HG02870 (cell line): ENCODE results near the gene HCRTR2.
"Not testable (repeated sequence)": the region's sequence is repeated elsewhere in the genome, so short reads cannot be mapped to it uniquely, and the experiment has no call there.

Experiments used
- ATAC-seq: cut with Tn5 transposase; IDR thresholded peaks from one replicate; pipeline ENCODE4 v1.9.1; 2021; ENCODE audit warnings: mild to moderate bottlenecking, moderate library complexity; ENCODE audit not compliant: unreplicated experiment

HCRTR2 gene

DNA sequence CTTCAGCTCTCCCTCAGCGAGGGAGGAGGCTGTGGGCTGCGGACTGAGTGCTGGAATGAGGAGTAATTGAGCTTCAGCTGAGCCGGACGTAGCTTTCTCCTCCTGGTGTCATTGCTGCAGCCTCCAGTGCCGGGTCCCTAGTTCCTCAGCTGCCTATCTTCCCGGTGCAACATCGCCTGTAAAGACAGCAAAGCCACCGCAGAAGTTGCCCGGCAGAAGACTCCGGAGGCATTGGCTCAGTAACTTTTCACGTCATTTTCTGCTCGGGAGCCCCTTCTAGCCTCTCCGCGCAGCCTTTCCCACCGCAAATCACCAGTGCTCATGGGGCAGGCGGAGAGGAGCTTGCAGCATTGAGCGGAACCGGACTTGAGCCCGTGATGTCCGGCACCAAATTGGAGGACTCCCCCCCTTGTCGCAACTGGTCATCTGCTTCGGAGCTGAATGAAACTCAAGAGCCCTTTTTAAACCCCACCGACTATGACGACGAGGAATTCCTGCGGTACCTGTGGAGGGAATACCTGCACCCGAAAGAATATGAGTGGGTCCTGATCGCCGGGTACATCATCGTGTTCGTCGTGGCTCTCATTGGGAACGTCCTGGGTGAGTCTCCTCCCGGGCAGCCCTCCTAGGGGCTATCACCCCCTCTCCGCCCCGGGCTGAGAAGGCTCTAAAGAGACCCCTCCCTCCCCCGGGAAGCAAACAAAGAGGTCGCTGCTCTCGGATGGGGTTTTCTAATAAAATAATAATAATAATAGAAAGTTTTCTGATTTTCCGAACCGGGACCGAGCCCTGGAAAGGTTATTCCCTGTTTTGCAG lies at the start of gene HCRTR2:
HCRTR2 (plus strand) TSS at position 305 of the 816 bp plus-strand sequence; CDS start at position 378, 73 bp downstream.
- ATAC-seq: no peak

- no peak for ATAC-seq
Measured at GRCh38 chr6:55130806-55131324, 43.5 kb upstream of the HCRTR2 start.

DNA sequence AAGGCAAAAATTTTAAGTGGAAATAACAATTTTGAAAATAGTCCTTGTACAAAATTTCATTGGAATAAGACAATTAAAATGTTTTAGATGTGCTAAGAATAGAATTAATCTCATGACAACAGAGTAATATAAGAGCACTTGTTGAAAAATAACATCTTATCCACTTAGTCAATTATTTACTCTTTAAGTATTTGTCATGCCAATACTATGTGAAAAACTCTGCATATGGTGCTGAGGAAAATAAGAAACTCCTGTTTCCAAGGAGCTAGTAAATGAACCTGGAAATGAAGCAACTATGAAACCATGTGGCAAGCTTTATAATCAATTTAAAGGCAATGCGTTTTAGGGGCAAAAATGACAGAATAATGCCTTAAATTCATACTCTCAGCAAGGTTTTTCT lies 42.7 kb upstream of the HCRTR2 start:
- ATAC-seq: no peak

GRCh38 chr6:55136916-55137315 lies 37.4 kb upstream of the HCRTR2 start:
- no peak for ATAC-seq

GRCh38 chr6:55137929-55138693 lies 36.2 kb upstream of the HCRTR2 start:
- no peak for ATAC-seq

DNA sequence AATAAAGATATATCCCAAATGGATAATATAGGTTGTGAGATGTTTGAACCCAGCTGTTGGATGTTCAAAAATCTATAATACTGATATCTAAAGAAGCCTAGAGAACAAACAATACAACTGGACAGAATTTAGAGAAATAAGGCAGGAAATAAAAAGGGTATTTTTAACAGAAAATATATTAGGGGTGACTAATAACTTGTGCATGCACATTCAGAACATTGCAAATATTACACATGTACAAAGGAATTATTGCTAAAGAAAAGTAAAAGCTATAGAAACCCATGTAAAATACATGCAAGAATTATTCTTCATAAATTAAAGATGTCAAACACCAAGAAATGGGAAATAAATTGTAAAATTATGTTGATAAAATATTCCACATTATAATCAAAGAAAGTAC lies 32.7 kb upstream of the HCRTR2 start:
- no peak for ATAC-seq

DNA sequence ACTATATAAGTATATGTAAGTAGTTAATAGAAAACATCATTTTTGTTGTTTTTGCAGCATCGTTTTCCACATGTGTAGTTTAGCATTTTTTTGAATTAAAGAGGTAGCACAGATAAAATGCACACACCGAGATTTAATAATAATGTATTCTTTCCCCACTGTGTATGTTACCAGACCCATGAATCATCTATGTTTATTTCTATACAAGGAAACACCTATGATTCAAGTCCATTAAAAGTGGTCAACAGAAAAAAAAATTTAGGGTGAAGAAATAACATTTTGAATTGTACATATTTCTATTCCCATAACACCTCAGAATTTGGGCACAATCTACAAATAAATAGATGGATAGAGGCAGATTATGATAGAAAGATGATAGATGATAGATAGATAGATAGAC lies 31.7 kb upstream of the HCRTR2 start:
- no peak for ATAC-seq

DNA sequence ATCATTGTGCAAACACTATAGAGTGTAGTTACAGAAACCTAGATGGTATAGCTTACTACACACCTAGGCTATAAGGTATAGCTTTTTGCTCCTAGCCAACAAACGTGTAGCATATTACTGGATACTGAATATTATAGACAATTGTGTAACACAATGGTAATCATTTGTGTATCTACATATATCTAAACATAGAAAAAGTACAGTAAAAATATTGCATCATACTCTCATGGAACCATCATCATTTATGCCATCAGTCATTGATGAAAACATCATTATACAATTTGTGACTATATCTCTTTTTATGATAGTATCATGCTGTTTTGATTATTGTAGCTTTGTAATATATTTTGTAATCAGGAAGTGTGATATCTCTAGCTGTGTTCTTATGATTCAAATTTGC lies 21.0 kb upstream of the HCRTR2 start:
- ATAC-seq: no peak

DNA sequence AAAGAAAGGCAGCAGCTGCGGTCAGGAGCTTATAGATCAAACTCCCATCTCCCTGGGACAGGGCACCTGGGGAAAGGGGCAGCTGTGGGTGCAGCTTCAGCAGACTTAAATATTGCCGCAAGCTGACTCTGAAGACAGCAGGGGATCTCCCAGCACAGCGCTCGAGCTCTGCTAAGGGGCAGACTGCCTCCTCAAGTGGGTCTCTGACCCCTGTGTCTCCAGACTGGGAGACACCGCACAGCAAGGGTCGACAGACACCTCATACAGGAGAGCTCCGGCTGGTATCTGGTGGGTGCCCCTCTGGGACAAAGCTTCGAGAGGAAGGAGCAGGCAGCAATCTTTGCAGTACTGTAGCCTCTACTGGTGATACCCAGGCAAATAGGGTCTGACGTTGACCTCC lies 15.5 kb upstream of the HCRTR2 start:
- ATAC-seq: not testable (repeated sequence)

DNA sequence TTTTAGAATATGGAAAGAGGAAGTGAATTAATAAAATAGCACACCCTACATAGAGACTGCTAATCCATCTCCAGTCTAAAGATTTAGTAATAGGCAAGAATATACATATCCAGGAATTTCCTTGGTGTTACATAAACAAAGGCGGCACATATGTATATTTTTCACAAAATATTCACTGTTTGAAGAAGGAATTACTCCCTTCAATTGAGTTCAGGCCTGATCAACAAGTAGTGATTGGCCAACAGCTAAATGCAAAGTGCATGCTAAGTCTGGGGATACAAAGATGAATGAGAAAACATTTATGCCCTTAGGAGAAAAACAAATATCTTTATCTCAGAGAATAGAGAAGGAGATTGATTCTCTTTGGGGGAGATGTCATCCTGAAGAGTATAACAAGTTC lies 6.5 kb upstream of the HCRTR2 start:
- no peak for ATAC-seq

DNA sequence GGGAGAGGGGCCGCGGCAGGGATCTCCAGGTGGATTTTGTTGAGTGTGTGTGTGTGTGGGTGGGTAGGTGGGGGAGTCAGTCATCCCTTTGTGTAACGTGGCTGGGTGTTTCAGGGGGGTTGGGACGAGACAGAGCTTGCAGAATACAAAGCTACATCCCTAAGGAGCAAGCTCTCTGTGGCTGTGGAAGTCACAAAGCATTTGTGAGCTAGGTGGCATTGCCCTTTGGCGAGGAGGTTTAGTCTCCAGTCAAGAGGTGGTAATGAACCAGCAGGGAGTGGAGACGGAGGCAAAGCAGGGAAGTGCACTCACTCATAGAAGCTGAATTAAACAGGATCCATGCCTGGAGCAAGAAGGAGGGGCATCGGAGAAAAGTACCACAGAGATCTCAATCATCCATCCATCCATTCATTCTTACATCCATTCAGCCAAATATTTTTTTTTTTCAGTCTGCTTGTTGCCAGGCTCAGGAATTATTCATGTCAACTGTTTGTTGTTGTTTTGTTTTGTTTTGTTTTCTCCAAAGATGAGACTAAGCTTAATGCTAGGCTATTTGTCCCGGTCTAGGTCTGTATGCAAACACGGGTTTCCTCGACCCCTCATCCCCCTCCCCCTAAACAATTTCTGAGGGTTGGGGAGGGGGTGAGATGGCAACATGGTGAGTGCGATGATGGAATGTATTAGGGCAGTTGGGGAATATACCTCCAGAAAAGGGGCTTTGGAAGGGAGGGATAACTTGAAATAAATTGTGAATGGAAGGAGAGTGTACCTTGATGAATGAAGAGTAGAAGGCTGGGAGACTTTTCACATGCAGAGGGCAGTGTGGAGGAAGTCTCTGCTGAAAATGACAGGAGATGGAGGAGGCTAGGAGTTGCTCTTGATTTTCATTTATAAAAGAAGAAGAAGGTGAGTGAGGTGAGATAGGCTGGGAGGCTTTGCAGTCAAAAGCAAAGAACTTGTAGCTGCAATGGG lies 1.0 kb downstream of the HCRTR2 start:
- ATAC-seq: no peak

DNA sequence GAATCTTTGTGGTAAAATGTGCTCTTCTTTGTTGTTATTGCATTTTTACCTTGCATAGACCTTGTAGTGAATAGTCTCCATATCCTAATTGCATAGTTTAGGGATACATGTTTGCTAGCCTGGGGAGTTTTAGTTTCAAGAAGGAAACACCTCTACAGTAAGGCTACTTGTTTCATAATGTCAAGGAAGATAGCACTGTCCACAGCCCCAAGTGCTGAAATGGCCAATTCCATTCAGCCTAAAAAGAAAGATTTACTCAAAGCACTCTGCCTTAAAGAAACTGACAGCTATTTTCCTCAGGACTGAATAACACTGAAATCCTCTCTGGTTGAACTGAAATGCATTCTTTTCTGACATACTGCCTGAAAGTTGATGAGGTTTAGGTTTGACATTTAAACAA lies 2.6 kb downstream of the HCRTR2 start:
- no peak for ATAC-seq

GRCh38 chr6:55180258-55180657 lies 5.9 kb downstream of the HCRTR2 start:
- no peak for ATAC-seq

DNA sequence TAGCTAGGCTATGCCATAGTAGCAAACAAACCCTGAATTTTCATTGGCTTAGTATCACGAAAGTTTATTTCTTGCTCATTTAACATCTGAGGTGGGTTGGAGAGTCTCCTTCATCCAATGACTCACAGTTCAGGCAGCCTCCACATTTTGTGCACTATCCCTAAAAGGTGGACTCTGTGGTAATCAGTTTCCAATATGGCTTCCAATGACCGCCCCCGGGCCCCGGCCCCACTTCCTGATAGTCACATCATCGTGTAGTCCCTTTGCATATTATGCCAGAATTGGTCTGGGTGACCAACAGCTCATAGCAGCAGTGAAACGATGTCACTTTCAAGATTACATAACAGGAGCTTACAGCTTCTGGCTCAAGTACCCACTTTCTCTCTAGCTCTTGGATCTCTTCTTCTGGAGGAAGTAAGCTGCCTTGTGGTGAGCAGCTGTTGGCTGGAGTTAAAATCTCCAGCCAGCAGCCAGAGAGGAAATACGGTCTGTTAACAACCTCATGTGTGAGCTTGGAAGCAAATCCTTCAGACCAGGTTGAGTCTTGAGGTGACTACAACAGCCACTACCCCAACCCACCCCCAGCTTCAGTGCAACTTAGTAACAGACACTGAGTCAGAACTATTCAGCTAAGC lies 7.8 kb downstream of the HCRTR2 start:
- ATAC-seq: no peak

DNA sequence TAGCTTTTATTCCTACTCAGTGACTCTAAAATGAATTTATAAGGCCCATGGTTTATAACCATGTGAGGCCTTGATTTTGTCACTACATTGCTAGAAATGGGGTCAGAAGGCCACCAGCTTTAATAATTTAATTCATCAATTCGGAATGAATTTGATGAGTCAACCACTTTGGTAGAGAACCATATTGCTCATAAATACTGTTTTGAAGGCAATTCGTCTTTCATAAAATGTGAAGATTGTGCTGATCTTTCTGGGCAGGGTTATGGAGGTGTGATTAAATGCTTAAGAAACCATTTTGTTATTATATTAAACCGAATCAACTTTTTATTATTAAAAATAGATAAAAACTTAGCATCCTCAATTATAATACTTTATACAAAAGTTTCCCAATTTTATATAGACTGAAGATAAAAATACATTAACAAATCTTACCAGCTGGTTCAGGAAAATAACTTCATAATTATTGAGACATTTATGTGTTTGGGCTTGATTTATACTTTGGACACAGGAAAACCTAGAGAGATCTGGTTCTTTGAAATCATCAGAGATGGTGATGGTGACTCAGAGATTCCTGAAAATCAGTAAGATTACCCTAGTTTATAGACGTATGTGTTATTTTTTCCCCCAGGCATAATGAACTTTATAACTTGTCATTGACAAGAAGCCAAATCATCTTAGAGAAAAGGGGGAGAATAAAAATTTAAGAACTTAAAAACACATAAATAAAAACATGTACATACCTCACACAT lies 10.6 kb downstream of the HCRTR2 start:
- no peak for ATAC-seq

DNA sequence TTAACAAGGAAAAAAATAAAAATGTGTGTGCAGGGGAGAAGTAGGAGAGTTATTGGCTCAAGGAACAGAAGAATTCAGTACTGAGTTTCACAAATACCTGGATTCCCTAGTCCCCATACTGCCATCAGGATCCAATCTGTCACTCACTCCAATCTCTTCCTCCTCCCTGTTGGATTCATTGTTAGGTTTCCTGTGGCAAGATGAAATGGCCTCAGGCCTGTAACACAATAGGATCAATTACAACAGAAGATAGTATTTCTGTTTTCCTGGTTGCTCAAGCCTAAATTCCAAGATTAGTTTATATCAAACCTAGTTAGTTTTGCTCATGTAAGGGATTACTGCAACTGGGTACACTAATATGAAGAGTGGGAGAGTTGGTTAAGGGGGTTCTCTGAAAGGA lies 24.4 kb downstream of the HCRTR2 start:
- no peak for ATAC-seq

- no peak for ATAC-seq
Measured at GRCh38 chr6:55199239-55199638, 24.9 kb downstream of the HCRTR2 start.

- no peak for ATAC-seq
Measured at GRCh38 chr6:55208478-55209458, 34.5 kb downstream of the HCRTR2 start.
